GM23338 (cell line): ENCODE data around the gene PEAR1.

Experiments
- CREB1 ChIP-seq: fragments of 250-450 bp; sonication (Bioruptor Pico); IDR thresholded peaks from 2 replicates; pipeline ENCODE4 v1.5.0; 2020; ENCODE audit warnings: low read depth, mild to moderate bottlenecking, moderate library complexity
- EZH2 ChIP-seq: fragments of 200-600 bp; sonication (generic); IDR thresholded peaks from one replicate; pipeline ENCODE4 v1.8.0; 2017; ENCODE audit warnings: antibody characterized with exemption, mild to moderate bottlenecking, low read depth; ENCODE audit not compliant: unreplicated experiment
- NANOG ChIP-seq: IDR thresholded peaks from 2 replicates; pipeline ENCODE4 v1.6.1; 2016; ENCODE audit warnings: antibody characterized with exemption, borderline replicate concordance
- STAT1 ChIP-seq: IDR thresholded peaks from one replicate; pipeline ENCODE4 v1.6.1; 2016; ENCODE audit warnings: antibody characterized with exemption; ENCODE audit not compliant: unreplicated experiment
- TF ChIP-seq, protein P1 (sequence below), 2 experiments: fragments of 200-600 bp in 1 of 2; sonication (generic) in 1 of 2; conservative IDR thresholded peaks; 2 replicates each; pipeline versions ENCODE4 v1.5.1 to v1.6.1; 2016 to 2017; ENCODE audit warnings: antibody characterized with exemption in 2 of 2, low read depth in 2 of 2, mild to moderate bottlenecking in 2 of 2, moderate library complexity in 1 of 2

DNA sequence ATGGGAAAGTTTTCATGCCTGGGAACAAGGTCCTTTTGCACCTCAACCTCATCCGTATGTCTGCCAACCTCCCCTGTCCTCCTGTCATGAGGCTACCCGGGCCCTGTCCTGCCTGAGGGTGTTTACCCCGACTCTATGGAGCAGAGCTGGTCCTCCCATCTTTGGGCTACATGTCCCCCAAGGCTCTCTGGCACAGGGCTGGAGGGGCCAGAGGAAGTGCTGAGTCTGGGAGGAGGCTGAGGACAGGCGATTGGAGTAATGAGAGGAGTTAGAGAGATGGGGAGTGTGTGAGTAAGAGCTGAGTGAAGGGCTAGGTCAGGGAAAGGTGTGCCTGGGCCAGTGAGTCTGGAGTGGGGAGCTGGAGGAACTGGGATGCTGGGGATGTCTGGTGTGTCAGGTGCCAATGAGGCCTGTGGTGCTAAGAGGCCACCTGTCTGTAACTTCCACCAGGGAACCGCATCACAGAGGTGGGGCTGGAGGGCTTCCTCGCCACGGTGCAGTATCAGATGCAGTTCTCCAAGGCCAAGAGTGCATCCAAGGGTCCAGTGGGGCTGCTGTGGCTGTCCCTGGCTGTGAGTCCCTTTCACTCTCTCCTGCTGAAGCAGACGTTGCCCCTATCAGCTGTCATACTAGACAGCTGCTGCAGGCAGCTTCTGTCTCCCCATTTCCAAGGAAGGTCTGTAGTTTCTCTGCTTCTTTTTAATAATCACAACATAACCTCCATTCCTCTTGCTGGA lies 38.6 kb downstream of the PEAR1 start:
- TF ChIP-seq, protein P1, sequence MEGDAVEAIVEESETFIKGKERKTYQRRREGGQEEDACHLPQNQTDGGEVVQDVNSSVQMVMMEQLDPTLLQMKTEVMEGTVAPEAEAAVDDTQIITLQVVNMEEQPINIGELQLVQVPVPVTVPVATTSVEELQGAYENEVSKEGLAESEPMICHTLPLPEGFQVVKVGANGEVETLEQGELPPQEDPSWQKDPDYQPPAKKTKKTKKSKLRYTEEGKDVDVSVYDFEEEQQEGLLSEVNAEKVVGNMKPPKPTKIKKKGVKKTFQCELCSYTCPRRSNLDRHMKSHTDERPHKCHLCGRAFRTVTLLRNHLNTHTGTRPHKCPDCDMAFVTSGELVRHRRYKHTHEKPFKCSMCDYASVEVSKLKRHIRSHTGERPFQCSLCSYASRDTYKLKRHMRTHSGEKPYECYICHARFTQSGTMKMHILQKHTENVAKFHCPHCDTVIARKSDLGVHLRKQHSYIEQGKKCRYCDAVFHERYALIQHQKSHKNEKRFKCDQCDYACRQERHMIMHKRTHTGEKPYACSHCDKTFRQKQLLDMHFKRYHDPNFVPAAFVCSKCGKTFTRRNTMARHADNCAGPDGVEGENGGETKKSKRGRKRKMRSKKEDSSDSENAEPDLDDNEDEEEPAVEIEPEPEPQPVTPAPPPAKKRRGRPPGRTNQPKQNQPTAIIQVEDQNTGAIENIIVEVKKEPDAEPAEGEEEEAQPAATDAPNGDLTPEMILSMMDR (conservative IDR thresholded peaks at IDR 0.05; ENCODE audit: low read depth in 2 of 2), result no peak
- TF ChIP-seq EZH2 (no peak), CREB1 (CRISPR knock-in tag) (no peak), STAT1 (no peak), NANOG (no peak)
